RWPE1 (cell line): Measurements from ENCODE around the gene TNS3.

Experiments
- CTCF ChIA-PET: fragments of 350-600 bp; sonication (Branson Sonifier 250); formaldehyde crosslinking; extraction: SDS; loops from one replicate; lab custom pipeline; 2021; lab: Yijun Ruan, JAX
- POLR2A ChIA-PET: fragments of 400-600 bp; formaldehyde crosslinking; extraction: SDS; loops from one replicate; lab custom pipeline; 2020; ENCODE audit warnings: antibody characterized with exemption; ENCODE audit not compliant: low non-redundant PET; lab: Yijun Ruan, JAX
- DNase-seq: peaks from one replicate; pipeline ENCODE4 v3.0.0; 2012; ENCODE audit warnings: low spot score
- H3K27ac ChIP-seq: fragments of 450-650 bp; 2 replicates; pipeline ENCODE4 v1.5.1; 2017
- TF ChIP-seq, protein P1 (sequence below): fragments of 450-650 bp; conservative IDR thresholded peaks from 2 replicates; pipeline ENCODE4 v1.5.1; 2017; ENCODE audit warnings: low read depth, mild to moderate bottlenecking

The TNS3 gene

DNA sequence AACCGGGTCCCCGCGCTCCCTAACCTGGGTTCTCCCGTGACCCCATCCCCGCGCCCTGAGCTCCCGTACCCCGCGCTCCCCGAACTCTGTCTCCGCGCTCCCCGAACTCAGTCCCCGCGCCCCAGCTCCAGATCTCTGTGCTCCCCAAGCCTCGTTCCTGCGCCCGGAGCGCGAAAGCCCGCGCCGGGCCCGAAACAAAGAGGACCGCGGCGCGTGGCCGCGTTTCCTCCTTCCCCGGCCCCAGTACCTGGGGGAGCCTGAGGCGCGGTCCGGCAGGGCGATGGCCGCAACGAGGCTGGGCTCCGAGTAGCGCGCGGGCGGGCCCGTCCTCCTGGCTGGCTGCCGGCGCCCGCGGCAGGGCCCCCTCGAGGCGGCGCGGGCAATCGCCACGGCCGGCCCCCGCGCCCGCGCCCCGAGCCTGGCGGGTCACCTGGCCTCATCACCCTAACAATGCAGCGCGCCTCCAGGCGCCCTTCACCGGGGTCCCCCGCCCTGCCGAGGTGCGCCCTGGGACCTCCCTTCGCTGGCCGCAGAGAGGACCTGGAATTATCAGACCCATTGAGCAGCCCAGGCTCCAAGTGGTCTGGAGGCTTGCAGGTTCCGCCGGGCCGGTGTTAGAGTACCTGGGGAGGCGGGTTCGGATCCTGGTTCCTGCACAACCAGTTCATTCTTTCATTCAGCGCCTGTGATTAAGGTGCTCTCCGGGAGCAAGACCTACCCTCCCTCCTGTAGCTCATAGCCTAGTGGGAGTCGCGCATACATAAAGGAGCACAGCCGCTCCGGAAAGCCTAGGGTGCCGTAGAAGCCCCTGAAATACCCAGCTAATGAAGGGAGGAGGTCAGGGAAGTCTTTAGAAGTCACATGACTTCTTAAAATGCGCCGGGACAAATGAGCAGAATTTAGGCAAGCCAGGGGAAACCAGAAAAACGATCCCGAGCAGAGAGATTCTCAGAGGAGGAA lies at the start of gene TNS3:
TNS3 (minus strand) TSS at position 308 of the 960 bp plus-strand sequence. CDS start 142,475 bp downstream, outside the sequence.
- peak within 1 kb of the TSS; percentile 87 for H3K27ac ChIP-seq
- DNase-seq: peak; percentile 60

DNA sequence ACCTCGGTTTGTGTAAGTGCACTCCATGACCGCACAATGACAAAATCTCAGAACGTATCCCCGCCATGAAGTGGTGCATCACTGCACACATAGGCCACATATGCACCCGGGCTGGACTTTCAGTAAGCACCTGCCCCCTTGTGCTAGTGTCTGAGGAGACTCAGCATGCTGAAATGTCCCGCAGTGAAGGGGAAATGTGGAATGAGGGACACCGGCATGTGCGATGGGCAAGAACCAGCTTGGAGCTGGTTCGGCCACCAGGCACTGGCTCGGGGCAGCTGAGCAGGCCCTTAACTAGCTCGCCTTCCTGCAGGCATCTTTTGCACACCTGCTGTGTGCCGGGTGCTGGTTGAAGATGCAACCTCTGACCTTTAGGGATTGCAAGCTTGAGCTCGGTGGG lies 49.8 kb upstream of the TNS3 start:
- ChIA-PET POLR2A (no interaction called here), CTCF (interaction anchor here (0.5 kb wide), 1 partner anchor 1577 kb away, joined by 7 read pairs; no protein-coding TSS in a partner anchor)
- DNase-seq: no peak
- TF ChIP-seq, protein P1, sequence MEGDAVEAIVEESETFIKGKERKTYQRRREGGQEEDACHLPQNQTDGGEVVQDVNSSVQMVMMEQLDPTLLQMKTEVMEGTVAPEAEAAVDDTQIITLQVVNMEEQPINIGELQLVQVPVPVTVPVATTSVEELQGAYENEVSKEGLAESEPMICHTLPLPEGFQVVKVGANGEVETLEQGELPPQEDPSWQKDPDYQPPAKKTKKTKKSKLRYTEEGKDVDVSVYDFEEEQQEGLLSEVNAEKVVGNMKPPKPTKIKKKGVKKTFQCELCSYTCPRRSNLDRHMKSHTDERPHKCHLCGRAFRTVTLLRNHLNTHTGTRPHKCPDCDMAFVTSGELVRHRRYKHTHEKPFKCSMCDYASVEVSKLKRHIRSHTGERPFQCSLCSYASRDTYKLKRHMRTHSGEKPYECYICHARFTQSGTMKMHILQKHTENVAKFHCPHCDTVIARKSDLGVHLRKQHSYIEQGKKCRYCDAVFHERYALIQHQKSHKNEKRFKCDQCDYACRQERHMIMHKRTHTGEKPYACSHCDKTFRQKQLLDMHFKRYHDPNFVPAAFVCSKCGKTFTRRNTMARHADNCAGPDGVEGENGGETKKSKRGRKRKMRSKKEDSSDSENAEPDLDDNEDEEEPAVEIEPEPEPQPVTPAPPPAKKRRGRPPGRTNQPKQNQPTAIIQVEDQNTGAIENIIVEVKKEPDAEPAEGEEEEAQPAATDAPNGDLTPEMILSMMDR: no peak
- no peak overlapping the region for H3K27ac ChIP-seq

More for the DNA sequence above, at the start of gene TNS3:
- TF ChIP-seq, protein P1: peak; percentile 78
- ChIA-PET POLR2A (no interaction called here), CTCF (interaction anchor here (1.0 to 1.6 kb wide), 4 partner anchors 10 to 316 kb away, joined by 3 to 6 read pairs (median 6); no protein-coding TSS in a partner anchor)

DNA sequence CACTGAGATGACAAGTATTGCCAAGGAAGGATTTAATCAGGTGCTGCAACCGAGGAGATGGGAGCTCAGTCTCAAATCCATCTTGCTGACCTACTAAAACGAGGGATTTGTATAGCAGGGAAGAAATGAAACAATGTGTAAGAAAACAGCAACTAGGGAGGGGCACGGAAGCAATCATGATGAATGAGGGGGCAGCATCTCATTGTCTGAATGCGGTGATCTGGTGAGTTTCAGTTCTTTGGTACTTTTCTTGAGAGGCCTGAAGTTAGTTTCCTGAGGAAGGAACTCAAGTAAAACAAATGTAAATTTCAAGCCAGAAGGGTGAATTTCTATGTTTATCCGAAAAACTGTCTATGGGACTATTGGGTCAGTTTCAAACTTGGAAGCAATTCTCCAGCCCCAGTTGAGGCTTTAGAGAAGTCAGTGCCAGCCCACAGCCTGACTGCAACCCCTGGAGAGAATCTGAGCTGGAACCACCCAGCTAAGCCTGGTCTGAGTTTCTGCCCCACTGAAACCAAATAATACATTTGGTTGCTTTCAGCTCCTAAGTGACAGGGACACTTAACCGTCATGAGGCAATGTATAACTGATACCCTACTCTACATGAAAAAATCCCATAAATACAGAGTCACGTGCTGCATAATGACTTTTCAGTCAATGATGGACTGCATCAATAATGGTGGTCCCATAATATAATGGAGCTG lies 45.8 kb upstream of the TNS3 start:
- no peak for DNase-seq
- CTCF ChIA-PET: interaction anchor here (0.6 kb wide), 1 partner anchor 74 kb away, joined by 3 read pairs; no protein-coding TSS in a partner anchor
- TF ChIP-seq, protein P1: no peak
- POLR2A ChIA-PET: no interaction called here
- H3K27ac ChIP-seq: no peak overlapping the region

DNA sequence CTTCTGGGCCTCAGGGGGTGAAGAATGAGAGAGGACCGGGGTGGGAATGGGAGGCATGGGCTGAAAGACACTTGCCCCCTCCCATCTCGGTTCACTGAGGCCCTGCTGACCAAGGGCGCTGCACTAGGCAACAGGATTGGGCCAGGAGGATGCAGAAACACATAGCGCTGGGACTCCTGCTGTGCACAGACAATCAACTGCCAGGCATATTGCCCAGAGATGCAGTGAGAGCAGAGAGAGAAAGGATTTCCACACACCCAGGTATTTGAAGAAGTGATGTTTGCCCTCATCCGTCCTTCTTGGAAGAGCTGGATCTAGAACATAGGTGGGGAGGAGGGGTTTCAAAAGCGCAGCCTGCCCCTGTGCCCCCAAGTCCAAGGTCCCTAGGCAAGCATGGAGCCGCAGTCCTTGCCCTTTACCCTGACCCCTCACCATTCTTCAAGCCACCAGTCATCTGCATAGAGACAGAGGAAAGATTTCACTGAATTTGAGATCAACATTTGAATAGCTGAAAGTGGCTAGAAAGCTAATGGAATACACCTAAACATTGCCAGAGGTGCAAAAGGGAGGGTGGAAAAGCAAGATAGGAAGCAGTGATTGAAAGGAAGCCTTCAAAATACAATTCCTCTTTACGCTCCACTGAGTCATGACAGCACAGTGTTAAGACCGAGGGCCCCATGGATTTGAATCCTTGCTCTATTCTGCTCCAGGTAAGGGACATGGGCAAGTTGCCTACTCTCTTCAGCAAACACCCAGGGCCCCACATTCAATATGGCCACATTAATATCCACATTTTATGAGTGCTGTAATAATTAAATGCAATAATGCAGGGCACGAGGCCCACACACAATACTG lies 44.2 kb upstream of the TNS3 start:
- CTCF ChIA-PET: no interaction called here
- TF ChIP-seq, protein P1: no peak

DNA sequence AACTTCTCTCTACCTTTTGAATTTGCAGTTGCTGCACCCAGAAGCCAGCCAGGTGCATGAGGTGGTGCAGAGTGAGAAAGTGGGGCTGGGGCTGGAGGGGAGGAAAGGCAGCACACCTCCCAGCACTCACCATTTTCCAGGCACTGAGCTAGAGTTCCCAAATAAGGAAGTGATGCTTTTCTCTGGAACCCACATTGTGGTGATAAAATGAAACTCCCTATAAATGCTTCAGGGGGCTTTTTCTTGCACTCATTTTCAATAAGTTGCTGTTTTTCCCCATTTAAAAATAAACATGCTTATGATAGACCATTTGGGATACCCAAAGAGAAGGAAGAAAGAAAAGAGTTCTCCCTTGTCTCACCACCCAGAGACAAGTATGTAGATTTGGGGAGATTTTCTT lies 42.8 kb upstream of the TNS3 start:
- ChIA-PET CTCF (interaction anchor here (0.7 kb wide), 1 partner anchor 68 kb away, joined by 4 read pairs; no protein-coding TSS in a partner anchor), POLR2A (no interaction called here)
- TF ChIP-seq, protein P1: no peak
- no peak overlapping the region for H3K27ac ChIP-seq
- no peak for DNase-seq

More for the DNA sequence above, 44.2 kb upstream of the TNS3 start:
- no peak for DNase-seq
- H3K27ac ChIP-seq: no peak overlapping the region
- POLR2A ChIA-PET: no interaction called here
